GM21515 (cell line): ENCODE results near the gene PAN2.
"Not testable (repeated sequence)": the region's sequence is repeated elsewhere in the genome, so short reads cannot be mapped to it uniquely, and the experiment has no call there.

Source experiments
- ATAC-seq: cut with Tn5 transposase; IDR thresholded peaks from one replicate; pipeline ENCODE4 v1.9.1; 2021; ENCODE audit not compliant: unreplicated experiment

PAN2 gene

DNA sequence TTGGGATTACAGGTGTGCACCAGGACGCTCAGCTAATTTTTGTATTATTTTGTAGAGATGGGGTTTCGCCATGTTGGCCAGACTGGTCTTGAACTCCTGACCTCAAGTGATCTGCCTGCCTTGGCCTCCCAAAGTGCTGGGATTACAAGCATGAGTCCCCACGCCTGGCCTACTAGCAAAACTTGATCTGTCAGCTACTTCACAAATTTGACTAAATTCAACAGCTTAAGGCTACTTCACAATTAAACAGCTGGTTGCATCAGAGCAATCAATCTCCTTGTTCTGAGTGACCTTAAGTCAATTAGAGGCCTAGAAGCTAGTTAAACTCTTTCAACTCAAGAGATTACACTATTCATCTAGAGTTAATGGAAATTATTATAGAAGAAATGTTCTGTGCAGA lies 54.9 kb downstream of the PAN2 start:
- no peak for ATAC-seq

DNA sequence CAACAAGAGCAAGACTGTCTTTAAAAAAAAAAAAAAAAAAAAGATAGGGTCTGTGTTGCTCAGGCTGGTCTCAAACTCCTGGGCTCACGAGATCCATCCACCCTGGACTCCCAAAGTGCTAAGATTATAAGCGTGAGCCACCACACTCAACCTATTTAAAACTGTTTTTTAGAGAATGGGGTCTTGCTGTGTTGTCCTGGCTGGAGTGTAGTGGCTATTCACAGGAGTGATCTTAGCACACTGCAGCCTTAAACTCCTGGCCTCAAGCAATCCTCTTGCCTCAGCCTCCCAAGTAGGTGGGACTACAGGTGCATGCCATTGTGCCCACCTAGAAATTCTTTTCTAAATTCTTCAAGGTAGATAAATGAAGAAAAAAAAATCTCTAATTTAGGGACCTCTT lies 59.5 kb downstream of the PAN2 start:
- ATAC-seq: no peak

DNA sequence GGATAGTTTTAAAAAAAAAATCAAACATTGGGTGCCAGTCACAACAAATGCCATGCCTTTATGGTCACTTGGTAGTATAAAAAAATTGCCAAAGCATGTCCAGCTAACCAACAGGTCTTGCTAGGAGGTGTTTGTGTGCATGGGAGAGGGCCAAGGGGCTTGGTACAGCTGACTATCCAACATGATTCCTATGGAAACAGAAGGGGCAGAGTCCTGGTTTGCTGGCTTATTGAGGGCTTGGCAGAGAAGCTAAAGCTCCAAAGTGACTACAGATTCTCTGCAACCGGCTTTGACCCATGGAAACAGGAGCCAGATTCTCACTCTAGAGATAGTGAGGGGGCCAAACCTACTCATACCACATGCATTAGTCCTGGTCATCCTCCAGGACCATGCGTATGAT lies 61.3 kb downstream of the PAN2 start:
- not testable (repeated sequence) for ATAC-seq

DNA sequence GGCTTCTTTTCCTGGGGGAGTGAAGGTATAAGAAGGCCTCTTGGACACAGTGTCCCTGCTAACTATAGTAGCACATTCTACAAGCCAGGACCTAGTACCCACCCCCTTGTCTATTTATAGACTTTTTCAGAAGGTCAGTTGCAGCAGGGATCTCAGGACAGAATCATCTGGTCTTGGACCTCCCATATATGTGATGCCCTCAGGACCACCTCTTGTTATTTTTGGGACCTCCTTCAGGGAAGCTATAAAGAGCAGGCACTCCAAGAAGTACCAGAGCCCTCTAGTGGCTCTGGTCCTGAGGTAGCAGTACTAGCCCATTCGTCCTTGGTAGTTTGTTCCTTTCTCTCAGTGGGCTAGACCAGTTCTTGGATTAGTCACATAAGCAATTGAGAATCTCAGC lies 62.8 kb downstream of the PAN2 start:
- no peak for ATAC-seq

DNA sequence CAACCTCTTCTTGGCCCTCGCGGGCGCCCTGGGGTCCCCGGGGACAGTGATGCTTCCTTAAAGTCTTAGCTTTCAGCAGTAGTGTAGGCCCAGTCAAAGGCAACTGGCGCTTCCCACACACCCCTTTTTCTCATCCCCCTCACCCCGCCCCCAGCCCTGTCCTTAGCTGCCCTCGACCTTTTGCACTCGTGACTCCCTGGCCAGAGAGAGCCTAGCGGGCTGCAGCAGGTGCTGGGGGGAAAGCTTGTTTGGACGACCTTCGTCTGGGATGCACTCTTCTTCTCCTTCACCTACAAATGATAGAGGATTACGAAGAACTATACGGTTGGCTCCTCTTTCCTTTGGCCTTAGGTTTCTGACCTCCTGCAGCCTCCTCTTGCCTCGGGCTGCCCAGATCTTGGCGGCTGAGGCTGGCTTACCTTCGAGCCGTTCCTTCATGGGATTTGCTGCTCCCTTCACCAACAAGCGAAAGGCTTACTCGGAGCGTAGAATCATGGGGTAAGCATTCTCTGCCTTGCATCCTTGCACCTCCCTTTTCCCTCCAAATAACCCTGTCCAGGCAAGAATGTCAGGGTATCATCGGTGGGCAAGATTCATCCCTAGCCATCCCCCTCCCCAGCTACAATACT lies 66.2 kb downstream of the PAN2 start:
- ATAC-seq: peak; percentile 9

DNA sequence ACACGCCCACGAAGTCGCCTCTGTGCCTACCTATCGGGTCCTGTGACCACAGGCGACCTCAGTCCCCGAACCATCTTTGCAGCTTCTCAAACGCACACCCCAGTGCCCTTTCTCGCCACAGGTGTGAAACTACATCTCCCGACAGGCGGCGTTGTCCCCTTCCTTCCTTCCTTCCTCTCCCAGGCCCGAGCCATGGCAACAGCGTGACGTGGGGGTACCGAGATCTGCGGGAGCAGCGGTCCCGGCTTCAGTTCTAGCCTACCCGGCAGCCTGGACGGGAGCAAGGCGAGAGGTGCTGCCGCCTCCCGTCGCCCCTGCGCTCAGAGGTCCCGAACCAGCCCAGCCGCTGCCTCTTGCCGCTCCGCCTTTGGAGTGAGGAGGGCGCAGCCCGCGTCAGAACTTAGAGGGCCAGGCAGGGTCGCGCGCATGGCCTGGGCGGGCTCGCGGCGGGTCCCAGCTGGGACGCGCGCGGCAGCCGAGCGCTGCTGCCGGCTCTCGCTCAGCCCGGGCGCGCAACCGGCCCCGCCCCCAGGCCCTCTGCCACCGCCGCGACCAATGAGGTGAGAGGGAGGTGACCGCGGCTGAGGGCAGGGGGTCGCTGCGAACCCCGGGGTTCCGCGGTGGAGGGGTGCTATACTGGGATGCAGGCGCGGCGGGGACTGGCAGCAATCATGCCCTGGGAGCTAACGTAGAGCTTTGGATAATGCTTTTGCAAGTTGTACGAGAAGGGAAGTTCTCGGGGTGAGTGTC lies 66.9 kb downstream of the PAN2 start, which contains the start of gene COQ10A:
Gene COQ10A, plus strand, starts transcription at position 250 of the 750 bp plus-strand sequence. Its CDS starts 177 bp downstream, at position 427.
- ATAC-seq: peak; percentile 90
